T-helper 9 cell (primary cell): ENCODE results near the gene ENPP4.
A peak's percentile ranks its signal among the peaks of the same experiment; 100 is the strongest.
"Not testable (repeated sequence)": the region's sequence is repeated elsewhere in the genome, so short reads cannot be mapped to it uniquely, and the experiment has no call there.

Source experiments
- DNase-seq: peaks from one replicate; pipeline ENCODE4 v3.0.0-alpha.2; 2020

The ENPP4 gene

DNA sequence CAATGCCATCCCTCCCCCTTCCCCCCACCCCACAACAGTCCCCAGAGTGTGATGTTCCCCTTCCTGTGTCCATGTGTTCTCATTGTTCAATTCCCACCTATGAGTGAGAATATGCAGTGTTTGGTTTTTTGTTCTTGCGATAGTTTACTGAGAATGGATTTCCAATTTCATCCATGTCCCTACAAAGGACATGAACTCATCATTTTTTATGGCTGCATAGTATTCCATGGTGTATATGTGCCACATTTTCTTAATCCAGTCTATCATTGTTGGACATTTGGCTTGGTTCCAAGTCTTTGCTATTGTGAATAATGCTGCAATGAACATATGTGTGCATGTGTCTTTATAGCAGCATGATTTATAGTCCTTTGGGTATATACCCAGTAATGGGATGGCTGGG lies 1.5 kb downstream of the ENPP4 start:
- not testable (repeated sequence) for DNase-seq

DNA sequence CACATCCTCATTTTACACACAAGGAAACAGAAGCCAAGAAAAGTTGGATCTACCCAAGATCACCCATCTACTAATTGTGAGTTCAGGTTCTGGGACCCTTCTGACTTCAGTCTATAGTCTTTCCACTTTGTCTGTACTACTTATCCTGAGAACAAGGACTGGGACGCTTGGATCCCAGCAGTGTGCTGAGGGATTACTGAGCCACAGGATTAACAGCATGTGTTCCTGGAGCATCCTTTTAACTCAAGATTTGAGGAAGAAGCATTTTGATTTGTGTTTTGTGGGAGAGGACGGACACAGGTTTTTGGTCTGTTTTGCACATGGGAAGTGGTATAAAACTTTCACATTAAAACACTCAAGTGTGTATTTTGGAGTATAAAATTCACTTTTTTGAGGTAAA lies 4.4 kb downstream of the ENPP4 start:
- DNase-seq: no peak

DNA sequence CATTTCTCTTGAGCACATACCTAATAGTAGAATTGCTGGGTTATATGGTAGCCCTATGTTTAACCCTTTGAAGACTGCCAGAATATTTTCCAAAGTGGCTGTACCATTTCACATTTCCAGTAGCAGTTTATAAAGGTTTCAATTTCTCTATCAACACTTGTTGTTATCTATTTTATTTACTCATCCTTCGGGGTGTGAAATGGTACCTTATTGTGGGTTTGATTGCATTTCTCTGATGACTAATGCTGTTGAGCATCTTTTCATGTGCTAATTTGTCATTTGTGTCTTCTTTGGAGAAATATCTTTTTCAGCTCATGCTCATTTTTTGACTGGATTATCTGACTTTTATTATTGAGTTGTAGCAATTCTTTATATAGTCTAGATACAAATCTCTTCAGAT lies 5.4 kb downstream of the ENPP4 start:
- no peak for DNase-seq

DNA sequence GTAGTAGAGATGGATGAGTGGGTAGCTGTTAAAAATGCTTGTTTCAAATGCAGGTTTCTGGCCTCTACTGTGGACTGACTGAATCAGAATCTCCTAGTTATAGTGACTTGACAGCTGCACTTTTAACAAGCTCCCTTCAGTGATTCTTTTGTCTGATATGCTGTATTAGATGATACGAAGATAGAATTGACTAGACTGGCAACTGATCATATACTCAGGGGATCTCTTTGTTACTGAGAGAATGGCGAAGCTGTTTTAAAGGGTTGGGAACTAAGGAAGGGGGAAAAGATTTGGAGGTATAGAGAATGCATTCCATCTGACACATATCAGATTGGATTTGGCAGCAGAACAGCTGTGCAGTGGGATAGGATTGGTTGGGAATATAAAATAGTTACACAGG lies 7.0 kb downstream of the ENPP4 start:
- no peak for DNase-seq

DNA sequence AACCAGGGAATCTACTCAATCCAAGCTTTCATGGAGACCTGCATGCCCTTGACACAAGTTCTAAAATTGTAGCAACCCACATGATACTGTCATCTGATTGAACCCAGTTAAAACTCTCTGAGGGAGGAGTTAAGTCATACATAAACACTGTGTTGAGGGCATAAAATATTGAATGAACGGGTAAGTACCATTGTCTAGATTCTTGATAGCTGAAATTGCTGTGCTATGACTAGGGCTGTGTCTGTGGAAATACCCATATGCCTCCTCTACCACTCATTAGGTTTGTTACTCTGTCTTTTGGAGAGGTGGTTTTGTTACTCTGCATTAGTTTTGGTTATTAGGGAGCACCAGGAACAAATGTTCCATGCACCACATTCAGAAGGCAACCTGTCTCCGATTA lies 7.6 kb downstream of the ENPP4 start:
- DNase-seq: no peak

DNA sequence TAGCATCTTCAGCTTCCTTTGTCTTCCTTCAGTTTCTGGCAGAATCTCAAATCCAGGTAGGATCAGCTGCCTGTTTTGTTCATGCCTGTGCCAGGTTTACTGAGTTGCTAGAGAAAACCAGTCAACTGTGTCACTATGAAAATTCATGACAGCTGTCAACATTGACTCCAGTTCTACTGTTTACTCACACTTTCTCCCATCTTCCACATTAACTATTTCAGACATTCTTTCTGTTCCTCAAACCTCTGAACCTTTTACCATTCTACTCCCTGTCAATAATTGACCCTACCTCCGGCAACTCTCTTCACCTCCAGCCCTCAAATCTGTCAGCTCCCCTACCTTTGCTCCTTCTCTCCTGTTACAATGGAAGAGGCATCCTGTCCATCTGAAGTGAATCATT lies 8.5 kb downstream of the ENPP4 start:
- DNase-seq: no peak

DNA sequence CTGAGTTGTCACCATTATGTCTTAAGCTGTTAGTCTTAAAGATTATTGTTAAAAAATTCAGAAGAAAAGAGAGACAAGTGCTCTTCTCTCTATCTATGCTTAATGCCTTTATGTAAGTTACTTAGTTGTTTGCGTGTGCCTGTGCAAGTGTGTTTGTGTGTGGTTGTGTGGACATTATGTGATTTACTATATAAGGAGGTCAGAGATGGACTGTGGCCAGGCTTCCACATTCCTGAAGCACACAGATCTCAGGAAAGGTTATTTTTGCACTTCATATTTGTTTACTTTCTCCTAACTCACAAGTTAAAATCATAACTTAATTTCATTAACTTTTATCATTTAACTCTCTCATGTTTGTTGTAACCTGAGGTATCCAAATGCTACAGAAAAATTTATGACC lies 14.5 kb downstream of the ENPP4 start:
- DNase-seq: no peak

DNA sequence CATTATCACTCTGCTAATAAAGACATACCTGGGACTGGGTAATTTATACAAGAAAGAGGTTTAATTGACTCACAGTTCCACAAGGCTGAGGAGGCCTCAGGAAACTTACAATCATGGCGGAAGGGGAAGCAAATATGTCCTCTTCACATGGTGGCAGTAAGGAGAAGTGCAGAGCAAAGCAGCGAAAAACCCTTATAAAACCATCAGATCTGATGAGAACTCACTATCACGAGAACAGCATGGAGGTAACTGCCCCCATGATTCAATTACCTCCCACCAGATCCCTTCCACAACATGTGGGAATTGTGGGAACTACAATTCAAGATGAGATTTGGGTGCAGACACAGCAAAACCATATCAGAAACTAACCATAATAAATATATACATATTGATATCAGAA lies 19.3 kb downstream of the ENPP4 start:
- DNase-seq: not testable (repeated sequence)

DNA sequence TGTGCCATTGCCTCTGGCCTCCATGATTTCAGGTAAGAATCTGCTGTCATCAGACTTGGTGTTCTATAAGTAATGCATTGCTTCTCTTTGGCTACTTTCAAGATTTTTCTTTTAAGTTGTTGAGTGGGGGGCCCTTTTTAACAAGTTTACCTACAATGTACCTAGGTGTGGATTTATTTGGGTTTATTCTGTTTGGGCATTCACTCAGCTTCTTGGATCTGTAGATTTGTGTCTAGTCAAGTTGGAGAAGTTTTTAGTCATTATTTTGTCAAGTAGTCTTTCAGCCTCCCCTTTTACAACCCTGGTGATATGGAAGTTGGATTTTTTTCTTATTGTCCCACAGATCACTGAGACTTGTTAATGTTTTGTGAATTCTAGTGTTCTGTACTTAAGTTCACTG lies 26.9 kb downstream of the ENPP4 start:
- no peak for DNase-seq

DNA sequence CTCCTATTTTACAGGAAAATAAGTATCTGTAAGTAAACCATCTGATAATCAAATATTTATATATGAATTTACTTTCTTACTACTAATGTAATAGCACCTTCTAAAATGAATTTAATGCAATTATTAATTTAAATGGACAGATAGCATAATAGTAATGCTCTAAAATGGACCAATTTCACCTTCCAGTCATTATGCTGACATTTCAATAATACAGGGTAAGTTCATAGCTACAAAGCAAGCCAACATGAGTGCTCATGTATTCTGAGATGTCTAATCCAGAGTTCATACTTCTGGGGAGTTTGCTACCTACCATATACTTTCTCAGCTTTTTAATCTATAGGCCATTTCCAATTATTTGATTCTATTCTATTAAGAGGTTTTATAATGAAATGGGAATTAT lies 29.4 kb downstream of the ENPP4 start:
- no peak for DNase-seq

DNA sequence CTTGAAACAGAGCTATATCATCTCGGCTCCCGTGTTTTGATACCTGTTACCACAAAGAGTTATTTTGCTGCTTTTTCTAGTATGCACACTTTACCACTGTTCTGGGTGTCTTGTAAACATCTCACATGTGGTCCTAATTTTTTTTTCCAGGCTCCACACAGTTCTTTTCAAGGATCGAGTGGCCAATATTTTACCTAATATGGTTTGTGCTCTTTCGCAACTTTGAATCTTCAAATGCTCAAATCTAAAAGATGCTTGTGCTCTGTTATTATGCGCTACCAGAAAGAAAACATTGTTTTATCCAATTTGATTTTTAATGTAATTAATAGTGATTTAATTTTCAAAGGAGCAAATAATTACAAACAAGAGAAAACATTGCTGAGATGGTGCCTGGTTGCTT lies 30.3 kb downstream of the ENPP4 start:
- no peak for DNase-seq

DNA sequence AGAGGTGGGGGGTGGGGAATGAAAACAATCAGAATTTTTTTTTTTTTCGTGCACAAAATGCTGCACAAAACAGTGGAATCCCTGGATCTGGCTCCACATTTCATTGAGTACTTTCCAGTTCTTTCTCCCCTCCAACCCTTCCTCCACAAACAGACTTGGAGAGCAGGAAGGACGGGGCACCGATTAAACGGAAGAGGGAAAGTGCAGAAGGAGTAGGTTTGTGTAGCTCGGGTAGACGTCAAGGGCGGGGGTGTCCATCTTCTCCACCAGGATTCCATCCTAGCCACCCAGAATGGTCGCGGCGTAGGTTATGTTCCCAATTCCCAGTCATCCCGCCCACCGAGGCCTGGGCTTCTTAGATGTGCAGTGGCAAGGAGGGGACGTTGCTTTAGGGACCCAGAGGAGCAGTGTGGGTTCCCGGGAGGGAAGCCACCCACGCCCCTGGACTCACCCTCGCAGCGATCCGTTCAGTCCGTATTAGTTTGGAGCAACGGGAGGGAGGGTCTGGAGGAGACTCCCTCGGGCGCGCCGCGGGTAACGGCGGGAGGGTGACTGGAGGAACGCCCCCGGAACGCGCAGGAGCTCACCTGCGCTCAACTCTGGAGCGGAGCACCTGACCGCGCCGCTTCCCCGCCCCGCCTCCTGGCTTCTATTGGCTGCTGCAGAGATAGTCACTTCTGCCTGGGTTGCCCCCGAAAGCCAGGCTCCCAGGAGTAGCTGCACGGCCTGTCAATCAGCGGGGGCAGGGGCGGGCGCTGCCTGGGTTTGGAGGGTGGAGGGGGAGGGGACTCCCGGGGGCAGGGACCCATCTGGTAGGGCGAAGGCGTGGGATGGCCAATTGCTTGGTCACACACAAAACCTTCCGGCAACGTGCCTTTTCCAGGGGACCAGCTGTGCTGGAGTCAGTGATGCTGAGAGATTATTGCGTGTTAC lies 40.8 kb downstream of the ENPP4 start, which contains the start of gene ENPP5:
TSS of gene ENPP5 (minus strand) at position 624 of the 933 bp plus-strand sequence. CDS start 2,718 bp downstream, outside the sequence.
- peak; percentile 45 for DNase-seq

DNA sequence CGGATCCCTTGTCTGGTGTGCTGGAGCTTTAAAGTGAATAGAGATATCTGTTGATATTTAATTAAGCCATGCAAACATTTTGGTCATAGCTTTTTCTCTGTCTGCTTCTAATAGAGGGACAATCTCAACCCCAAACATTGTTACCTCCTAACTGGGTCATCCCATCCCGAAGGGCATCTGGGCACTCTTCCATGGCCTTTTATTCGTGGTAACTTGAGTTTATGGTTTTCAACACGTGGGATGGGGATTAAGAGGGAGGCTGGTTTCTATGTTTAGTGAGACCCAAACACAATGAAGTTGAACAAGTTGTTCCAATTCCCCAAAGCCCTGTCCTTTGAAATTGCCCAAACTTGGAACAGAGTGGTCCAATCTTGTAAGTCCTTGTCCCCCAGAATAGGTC lies 42.4 kb downstream of the ENPP4 start:
- no peak for DNase-seq

DNA sequence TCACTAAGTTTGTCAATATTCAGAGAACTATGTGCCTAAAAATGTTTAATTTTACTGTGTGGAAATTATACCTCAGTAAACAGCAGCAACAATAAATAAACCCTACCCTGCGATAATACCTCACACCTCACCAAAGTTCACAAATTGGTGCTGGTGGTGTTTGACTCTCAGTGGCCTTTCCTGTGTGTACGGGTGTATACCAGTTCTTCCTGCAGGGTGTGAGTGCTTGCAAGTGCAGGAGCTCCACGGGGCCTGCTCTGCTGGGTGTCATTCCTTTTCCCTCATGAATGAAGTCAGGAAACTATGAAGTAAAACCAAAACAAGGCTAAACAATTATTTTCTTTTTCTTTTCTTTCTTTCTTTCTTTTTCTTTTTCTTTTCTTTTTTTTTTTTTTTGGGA lies 45.1 kb downstream of the ENPP4 start:
- DNase-seq: no peak

DNA sequence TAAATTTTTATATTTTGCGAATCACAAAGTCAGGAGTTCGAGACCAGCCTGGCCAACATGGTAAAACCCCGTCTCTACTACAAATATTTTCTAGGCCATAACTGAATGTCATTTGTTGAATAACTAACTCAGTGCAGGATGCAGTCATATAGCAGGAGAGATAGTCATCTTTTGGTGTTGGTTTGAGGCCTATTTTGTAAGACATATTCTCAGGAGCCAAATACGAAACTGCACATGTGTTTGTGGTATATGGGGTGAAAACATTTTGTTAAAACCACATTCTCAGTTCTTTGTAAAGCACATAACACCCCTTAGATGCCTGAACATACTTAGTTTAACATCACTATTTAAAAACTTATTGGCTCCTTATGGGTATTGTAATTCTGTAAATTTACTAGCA lies 45.7 kb downstream of the ENPP4 start:
- no peak for DNase-seq

DNA sequence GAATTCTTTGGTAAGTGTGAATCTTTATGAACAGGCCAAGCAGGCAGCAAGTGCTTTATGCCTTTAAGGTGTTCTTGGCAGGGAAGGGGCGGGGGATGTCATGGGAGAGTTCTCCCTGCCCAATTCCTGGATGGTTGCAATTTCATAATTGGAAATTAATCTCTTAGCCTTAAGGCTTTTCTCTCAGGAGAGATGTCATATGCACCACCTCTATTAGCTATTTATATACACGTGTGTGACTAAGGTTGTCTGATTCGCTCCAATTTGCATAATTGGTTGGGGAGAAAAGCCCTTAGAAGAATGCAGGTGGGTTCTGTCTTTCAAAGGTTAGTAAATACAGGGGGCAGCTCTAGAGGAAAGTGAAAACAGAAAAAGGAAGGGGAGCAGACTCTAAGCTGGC lies 46.2 kb downstream of the ENPP4 start:
- DNase-seq: no peak

DNA sequence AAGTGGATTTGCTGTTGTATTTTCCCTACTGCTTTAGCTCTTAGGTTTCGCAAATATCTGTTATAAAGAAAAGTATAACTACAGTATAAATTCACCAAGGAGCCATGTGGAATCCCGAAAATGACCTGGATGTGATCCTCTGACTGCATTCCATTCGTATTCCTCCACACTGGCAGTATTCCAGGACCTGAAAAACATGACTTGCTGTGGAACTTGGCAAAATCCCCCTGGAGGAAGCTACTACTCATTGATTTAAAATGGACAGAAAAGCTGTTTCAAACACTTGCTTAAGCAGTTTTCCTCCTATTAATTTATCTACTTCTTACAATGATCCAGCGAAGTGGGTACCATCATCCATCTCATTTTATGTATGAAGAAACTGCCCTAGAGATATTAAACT lies 54.3 kb downstream of the ENPP4 start:
- DNase-seq: no peak

DNA sequence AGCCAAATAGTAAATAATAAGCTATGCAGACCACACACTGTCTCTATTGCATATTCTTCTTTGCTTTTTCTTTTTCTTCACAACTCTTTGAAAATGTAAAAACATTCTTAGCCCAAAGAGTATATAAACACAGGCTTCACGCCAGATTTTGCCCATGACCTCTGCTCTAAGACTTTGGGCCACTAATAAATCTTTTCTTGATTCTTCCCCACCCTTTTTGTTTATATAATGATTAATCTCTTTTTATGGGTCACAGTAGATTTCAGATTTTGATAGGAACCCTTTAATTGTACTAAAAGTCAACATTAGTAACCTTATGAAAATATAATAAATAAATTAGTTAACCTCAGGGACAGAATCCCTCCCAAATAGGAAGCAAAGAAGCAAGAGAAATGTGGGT lies 56.8 kb downstream of the ENPP4 start:
- DNase-seq: no peak

DNA sequence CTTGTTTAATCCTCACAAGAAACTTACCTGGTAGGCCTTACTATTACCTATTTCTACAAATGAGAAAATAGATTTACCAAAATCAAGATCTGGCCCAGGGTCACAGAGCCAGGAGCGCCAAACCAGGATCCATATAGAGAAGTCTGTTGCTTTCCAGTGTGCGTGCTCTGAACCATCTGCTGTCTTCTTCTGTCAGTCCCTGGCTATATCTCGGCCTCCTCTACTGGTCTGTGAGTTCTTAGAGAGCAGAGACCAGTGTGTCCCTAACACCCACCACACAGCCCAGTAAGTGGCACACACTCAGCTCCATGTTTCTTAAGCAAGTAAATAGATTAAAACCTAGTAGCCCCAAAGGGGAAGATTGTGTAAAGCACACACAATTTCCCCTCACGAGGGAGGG lies 59.9 kb downstream of the ENPP4 start:
- DNase-seq: no peak

DNA sequence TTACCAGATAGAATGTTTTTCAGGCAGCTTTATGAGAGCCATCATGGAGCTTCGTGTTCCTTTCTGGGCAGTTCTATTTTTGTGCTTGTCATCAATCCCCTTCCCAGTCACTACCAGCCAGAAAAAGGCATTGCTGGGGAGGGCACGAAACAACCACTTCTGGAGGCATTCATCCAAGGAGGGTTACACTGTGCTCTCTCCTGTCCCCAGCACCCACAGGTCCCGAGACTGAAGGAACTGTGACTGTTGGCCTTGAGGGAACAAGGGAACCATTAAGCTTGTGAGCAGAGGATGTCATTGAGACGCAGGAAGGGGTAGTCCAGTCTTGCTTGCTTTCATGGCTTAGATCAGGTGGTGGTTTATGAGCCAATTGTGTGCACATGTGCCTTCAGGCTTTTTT lies 61.1 kb downstream of the ENPP4 start:
- no peak for DNase-seq

DNA sequence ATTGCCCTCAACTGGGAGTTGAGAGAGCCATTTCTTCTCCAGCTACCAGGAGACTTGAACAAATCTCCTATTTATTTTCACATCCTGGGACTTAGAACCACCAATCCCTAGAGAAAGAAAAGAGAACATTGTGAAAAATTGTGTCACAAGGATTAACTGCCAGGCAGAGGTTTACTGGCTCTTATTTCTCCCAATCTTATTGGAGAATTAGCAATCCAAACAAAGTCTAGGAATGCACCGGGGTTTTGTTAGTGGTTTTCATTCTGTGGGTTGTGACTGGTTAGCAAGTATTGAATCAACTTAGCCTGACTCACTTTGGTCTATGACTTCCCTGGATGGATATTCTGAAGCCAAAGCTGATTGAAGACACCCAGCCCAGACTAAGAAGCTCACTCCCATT lies 62.2 kb downstream of the ENPP4 start:
- DNase-seq: no peak
